ENCODE results near the gene IPPK.
"Not testable (repeated sequence)": the region's sequence is repeated elsewhere in the genome, so short reads cannot be mapped to it uniquely, and the experiment has no call there.

The IPPK gene

DNA sequence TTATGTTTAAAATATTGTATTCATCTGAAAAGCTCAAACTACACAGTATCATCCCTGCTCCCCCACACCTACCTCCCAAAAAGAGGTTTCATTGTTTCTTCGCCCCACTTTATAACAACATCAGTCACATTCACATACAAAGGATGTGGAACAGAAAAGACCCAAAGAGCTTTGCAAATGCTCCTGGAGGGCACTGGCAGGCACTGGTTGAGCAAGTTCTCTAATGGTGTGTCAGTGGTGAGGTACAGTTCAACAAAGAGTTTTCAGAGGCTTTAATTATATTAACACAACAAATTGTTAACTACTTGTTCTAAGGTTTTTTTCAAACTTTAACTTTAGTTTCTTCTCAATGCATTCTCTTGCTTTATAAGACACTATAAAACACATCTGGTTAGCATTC, 80.0 kb downstream of the IPPK start:
- DNase-seq = no peak

GRCh38 chr9:92576175-92576574, 93.8 kb downstream of the IPPK start:
- DNase-seq = no peak

- not testable (repeated sequence) for DNase-seq
Measured at GRCh38 chr9:92573612-92574011, 96.3 kb downstream of the IPPK start.

- DNase-seq = not testable (repeated sequence)
Measured at GRCh38 chr9:92571871-92572270, 98.1 kb downstream of the IPPK start.

GRCh38 chr9:92564982-92565381, 104.9 kb downstream of the IPPK start:
- DNase-seq = no peak

DNA sequence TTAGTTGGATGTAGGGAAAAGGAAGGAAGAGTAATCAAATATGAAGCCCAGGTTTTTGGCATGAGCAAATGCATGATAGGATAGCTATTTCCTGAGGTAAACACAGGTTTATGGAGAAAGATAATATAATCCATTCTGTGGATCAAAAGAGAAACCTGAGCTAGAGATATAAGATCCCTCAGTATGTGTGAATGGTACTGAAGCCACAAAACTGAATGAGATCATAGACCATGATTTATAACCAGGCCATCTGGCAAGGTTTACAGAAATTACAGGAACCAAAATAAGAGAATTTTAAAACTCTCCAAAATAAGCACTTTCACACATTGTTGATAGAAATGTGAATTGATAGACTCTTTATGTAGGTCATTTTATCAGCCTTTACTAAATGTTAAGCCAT, 105.4 kb downstream of the IPPK start:
- DNase-seq = no peak
